HG02840 (cell line): ENCODE data around the gene NCKAP5L.
A peak's percentile ranks its signal among the peaks of the same experiment; 100 is the strongest.
"Not testable (repeated sequence)": the region's sequence is repeated elsewhere in the genome, so short reads cannot be mapped to it uniquely, and the experiment has no call there.

Source experiments
- ATAC-seq: cut with Tn5 transposase; IDR thresholded peaks from one replicate; pipeline ENCODE4 v1.9.1; 2021; ENCODE audit warnings: mild to moderate bottlenecking, moderate library complexity, moderate number of reproducible peaks; ENCODE audit not compliant: unreplicated experiment, low FRiP score

Gene NCKAP5L

GRCh38 chr12:49828133-49829091 lies at the start of gene NCKAP5L:
TSS of gene NCKAP5L (minus strand) at chr12:49828413. CDS start at chr12:49804044, 24,369 bp downstream.
- ATAC-seq: peak; percentile 76

- ATAC-seq: no peak
These were observed 48.9 kb upstream of the NCKAP5L start for GRCh38 chr12:49877066-49877465.

GRCh38 chr12:49876070-49876469 lies 47.9 kb upstream of the NCKAP5L start:
- ATAC-seq: no peak

- ATAC-seq: no peak
These were observed 47.0 kb upstream of the NCKAP5L start for GRCh38 chr12:49875115-49875720.

GRCh38 chr12:49874142-49874897 lies 46.1 kb upstream of the NCKAP5L start:
- no peak for ATAC-seq

GRCh38 chr12:49873361-49873934 lies 45.2 kb upstream of the NCKAP5L start:
- no peak for ATAC-seq

- ATAC-seq: no peak
These were observed 44.6 kb upstream of the NCKAP5L start for GRCh38 chr12:49872781-49873181.

- no peak for ATAC-seq
These were observed 44.2 kb upstream of the NCKAP5L start for GRCh38 chr12:49872381-49872780.

- not testable (repeated sequence) for ATAC-seq
These were observed 43.6 kb upstream of the NCKAP5L start for GRCh38 chr12:49871811-49872251.

GRCh38 chr12:49871263-49871561 lies 43.0 kb upstream of the NCKAP5L start:
- no peak for ATAC-seq

- ATAC-seq: no peak
These were observed 42.5 kb upstream of the NCKAP5L start for GRCh38 chr12:49870501-49871262.

- ATAC-seq: no peak
These were observed 41.7 kb upstream of the NCKAP5L start for GRCh38 chr12:49869816-49870500.

- no peak for ATAC-seq
These were observed 41.0 kb upstream of the NCKAP5L start for GRCh38 chr12:49868952-49869815.

- no peak for ATAC-seq
These were observed 40.2 kb upstream of the NCKAP5L start for GRCh38 chr12:49868449-49868848.

- ATAC-seq: no peak
These were observed 39.5 kb upstream of the NCKAP5L start for GRCh38 chr12:49867570-49868341.

- ATAC-seq: no peak
These were observed 38.8 kb upstream of the NCKAP5L start for GRCh38 chr12:49866859-49867569.

GRCh38 chr12:49865782-49866135 lies 37.5 kb upstream of the NCKAP5L start:
- no peak for ATAC-seq
